Liver (tissue), 9 donors: ENCODE results near the gene DMRT1. TPM values are rescaled to one million over a fixed set of nuclear protein-coding genes. Genes with fewer than 3 reads are reported as not detected.

Experiments
- DNase-seq: peaks from one replicate; pipeline ENCODE4 v3.0.0-alpha.2; 2017; ENCODE audit warnings: low spot score
- H3K27ac ChIP-seq, 2 donors: one replicate each; pipeline ENCODE4 v1.7.0; 2013; ENCODE audit warnings: inconsistent platforms in 2 of 2, low read length in 2 of 2, control low read depth in 1 of 2, low read depth in 1 of 2, mild to moderate bottlenecking in 1 of 2
- H3K27me3 ChIP-seq, 4 donors: one replicate each; pipeline versions ENCODE4 v1.6.1 to v1.7.0; 2013; ENCODE audit warnings: low read length in 3 of 4, inconsistent platforms in 1 of 4, mild to moderate bottlenecking in 1 of 4, moderate library complexity in 1 of 4; ENCODE audit not compliant: control insufficient read depth in 4 of 4, insufficient read depth in 4 of 4
- H3K36me3 ChIP-seq, 4 donors: one replicate each; pipeline versions ENCODE4 v1.6.1 to v1.7.0; 2013; ENCODE audit warnings: low read length in 3 of 4, mild to moderate bottlenecking in 3 of 4, low read depth in 1 of 4, moderate library complexity in 1 of 4; ENCODE audit not compliant: control insufficient read depth in 4 of 4, insufficient read depth in 3 of 4
- H3K4me1 ChIP-seq, 4 donors: one replicate each; pipeline versions ENCODE4 v1.6.1 to v1.7.0; 2013; ENCODE audit warnings: low read length in 3 of 4, mild to moderate bottlenecking in 3 of 4, moderate library complexity in 1 of 4; ENCODE audit not compliant: control insufficient read depth in 4 of 4, insufficient read depth in 4 of 4
- H3K4me3 ChIP-seq, 3 donors: one replicate each; pipeline versions ENCODE4 v1.6.1 to v1.7.0; 2013; ENCODE audit warnings: low read length in 3 of 3, control low read depth in 1 of 3, low read depth in 1 of 3, mild to moderate bottlenecking in 1 of 3
- H3K9ac ChIP-seq, 2 donors: one replicate each; pipeline ENCODE4 v1.7.0; 2013; ENCODE audit warnings: low read length in 2 of 2, mild to moderate bottlenecking in 2 of 2, moderate library complexity in 2 of 2, control low read depth in 1 of 2, low read depth in 1 of 2
- H3K9me3 ChIP-seq, 4 donors: one replicate each; pipeline versions ENCODE4 v1.6.1 to v1.7.0; 2013; ENCODE audit warnings: low read length in 3 of 4; ENCODE audit not compliant: control insufficient read depth in 4 of 4
- EGR1 ChIP-seq, 2 donors: IDR thresholded peaks; 2 replicates each; pipeline ENCODE4 v1.6.1; 2016 to 2018; ENCODE audit warnings: antibody characterized with exemption in 2 of 2, low read depth in 2 of 2
- FOXA1 ChIP-seq: IDR thresholded peaks from 2 replicates; pipeline ENCODE4 v1.6.1; 2016; ENCODE audit warnings: antibody characterized with exemption
- FOXA2 ChIP-seq: IDR thresholded peaks from 2 replicates; pipeline ENCODE4 v1.6.1; 2016; ENCODE audit warnings: antibody characterized with exemption
- GABPA ChIP-seq, 2 donors: IDR thresholded peaks in 1 of 2; conservative IDR thresholded peaks in 1 of 2; 2 replicates each; pipeline ENCODE4 v1.6.1; 2016; ENCODE audit warnings: antibody characterized with exemption in 2 of 2, mild to moderate bottlenecking in 1 of 2, moderate library complexity in 1 of 2
- HNF4A ChIP-seq, 2 donors: conservative IDR thresholded peaks; 2 replicates each; pipeline ENCODE4 v1.6.1; 2016; ENCODE audit warnings: antibody characterized with exemption in 2 of 2, mild to moderate bottlenecking in 2 of 2
- HNF4G ChIP-seq: IDR thresholded peaks from 2 replicates; pipeline ENCODE4 v1.6.1; 2016; ENCODE audit warnings: antibody characterized with exemption
- JUND ChIP-seq, 2 donors: IDR thresholded peaks; 2 replicates each; pipeline ENCODE4 v1.6.1; 2016; ENCODE audit warnings: antibody characterized with exemption in 2 of 2
- NR2F2 ChIP-seq: IDR thresholded peaks from 2 replicates; pipeline ENCODE4 v1.6.1; 2016; ENCODE audit warnings: antibody characterized with exemption
- RAD21 ChIP-seq, 2 donors: IDR thresholded peaks; 2 replicates each; pipeline ENCODE4 v1.6.1; 2016; ENCODE audit warnings: antibody characterized with exemption in 2 of 2, mild to moderate bottlenecking in 2 of 2
- REST ChIP-seq: IDR thresholded peaks from 2 replicates; pipeline ENCODE4 v1.6.1; 2016; ENCODE audit warnings: antibody characterized with exemption, mild to moderate bottlenecking
- RXRA ChIP-seq, 2 donors: IDR thresholded peaks; 2 replicates each; pipeline ENCODE4 v1.6.1; 2017 to 2018; ENCODE audit warnings: antibody characterized with exemption in 2 of 2, mild to moderate bottlenecking in 1 of 2
- SP1 ChIP-seq: IDR thresholded peaks from 2 replicates; pipeline ENCODE4 v1.6.1; 2018; ENCODE audit warnings: antibody characterized with exemption, mild to moderate bottlenecking
- TAF1 ChIP-seq: conservative IDR thresholded peaks from 2 replicates; pipeline ENCODE4 v1.6.1; 2016; ENCODE audit warnings: antibody characterized with exemption, mild to moderate bottlenecking
- YY1 ChIP-seq: IDR thresholded peaks from 2 replicates; pipeline ENCODE4 v1.6.1; 2016; ENCODE audit warnings: antibody characterized with exemption, mild to moderate bottlenecking
- WGBS: extraction: QIAGEN DNeasy Blood & Tissue Kit; methylation state at CpG from one replicate; pipeline ENCODE4 v1.1.7; 2013; 5-methylcytosine and 5-hydroxymethylcytosine counted together
- polyA plus RNA-seq, 2 donors: library from polyadenylated mRNA; stranded (reverse) in 1 of 2; unstranded in 1 of 2; fragments of 200-250 nt in 1 of 2; fragments of >200 nt in 1 of 2; fragmentation: Nextera tagmentation in 1 of 2; extraction: Ambion mirVana in 1 of 2; gene quantifications; one replicate each; pipeline versions ENCODE4 v1.2.1 to v1.2.3, GENCODE V29; 2013 to 2015
- total RNA-seq, 2 donors: library from RNA; depleted of rRNA; stranded (reverse); fragments of >200 nt; gene quantifications; one replicate each; pipeline ENCODE4 v1.2.3, GENCODE V29; 2014
- TF ChIP-seq, protein P1 (sequence below): IDR thresholded peaks from 2 replicates; pipeline ENCODE4 v1.6.1; 2016; ENCODE audit warnings: antibody characterized with exemption
- TF ChIP-seq, protein P2 (sequence below): fragments of 150-350 bp; IDR thresholded peaks from 2 replicates; pipeline ENCODE4 v1.5.1; 2017; ENCODE audit warnings: improper control_type of control experiment, low read depth, low read length; ENCODE audit not compliant: missing input control
- TF ChIP-seq, protein P3 (sequence below): IDR thresholded peaks from 2 replicates; pipeline ENCODE4 v1.6.1; 2016; ENCODE audit warnings: antibody characterized with exemption
- TF ChIP-seq, protein P4 (sequence below): IDR thresholded peaks from 2 replicates; pipeline ENCODE4 v1.6.1; 2016; ENCODE audit warnings: antibody characterized with exemption
- donor health status: healthy.
- donor health status: healthy.
- donor health status: healthy.
- donor health status: healthy.
- donor health status: healthy.

The DMRT1 gene
- total and polyA plus RNA-seq, 4 donors = not detected

- Histone ChIP-seq H3K27ac (no peak overlapping the region), H3K36me3 (no peaks in the 10 kb centered on the region), H3K4me1 (no peaks in the 10 kb centered on the region), H3K27me3 (no peaks in the 10 kb centered on the region), H3K9me3 (no peaks in the 10 kb centered on the region), H3K9ac (no peak overlapping the region), H3K4me3 (no peak overlapping the region)
- DNase-seq = no peak
- TF ChIP-seq EGR1 (IDR thresholded peaks at IDR 0.05; ENCODE audit: low read depth in 2 of 2) (no peak), NR2F2 (no peak), GABPA (IDR thresholded peaks at IDR 0.05 in 1 of 2, conservative IDR thresholded peaks at IDR 0.05 in 1 of 2) (no peak), FOXA2 (no peak), JUND (IDR thresholded peaks at IDR 0.05) (no peak), HNF4A (conservative IDR thresholded peaks at IDR 0.05) (no peak), FOXA1 (no peak), SP1 (no peak), YY1 (no peak), RAD21 (IDR thresholded peaks at IDR 0.05) (no peak)
- TF ChIP-seq, protein P1, sequence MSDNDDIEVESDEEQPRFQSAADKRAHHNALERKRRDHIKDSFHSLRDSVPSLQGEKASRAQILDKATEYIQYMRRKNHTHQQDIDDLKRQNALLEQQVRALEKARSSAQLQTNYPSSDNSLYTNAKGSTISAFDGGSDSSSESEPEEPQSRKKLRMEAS = no peak
- TF ChIP-seq, protein P2, sequence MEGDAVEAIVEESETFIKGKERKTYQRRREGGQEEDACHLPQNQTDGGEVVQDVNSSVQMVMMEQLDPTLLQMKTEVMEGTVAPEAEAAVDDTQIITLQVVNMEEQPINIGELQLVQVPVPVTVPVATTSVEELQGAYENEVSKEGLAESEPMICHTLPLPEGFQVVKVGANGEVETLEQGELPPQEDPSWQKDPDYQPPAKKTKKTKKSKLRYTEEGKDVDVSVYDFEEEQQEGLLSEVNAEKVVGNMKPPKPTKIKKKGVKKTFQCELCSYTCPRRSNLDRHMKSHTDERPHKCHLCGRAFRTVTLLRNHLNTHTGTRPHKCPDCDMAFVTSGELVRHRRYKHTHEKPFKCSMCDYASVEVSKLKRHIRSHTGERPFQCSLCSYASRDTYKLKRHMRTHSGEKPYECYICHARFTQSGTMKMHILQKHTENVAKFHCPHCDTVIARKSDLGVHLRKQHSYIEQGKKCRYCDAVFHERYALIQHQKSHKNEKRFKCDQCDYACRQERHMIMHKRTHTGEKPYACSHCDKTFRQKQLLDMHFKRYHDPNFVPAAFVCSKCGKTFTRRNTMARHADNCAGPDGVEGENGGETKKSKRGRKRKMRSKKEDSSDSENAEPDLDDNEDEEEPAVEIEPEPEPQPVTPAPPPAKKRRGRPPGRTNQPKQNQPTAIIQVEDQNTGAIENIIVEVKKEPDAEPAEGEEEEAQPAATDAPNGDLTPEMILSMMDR = no peak
- TF ChIP-seq, protein P3, sequence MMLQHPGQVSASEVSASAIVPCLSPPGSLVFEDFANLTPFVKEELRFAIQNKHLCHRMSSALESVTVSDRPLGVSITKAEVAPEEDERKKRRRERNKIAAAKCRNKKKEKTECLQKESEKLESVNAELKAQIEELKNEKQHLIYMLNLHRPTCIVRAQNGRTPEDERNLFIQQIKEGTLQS = no peak
- TF ChIP-seq, protein P4, sequence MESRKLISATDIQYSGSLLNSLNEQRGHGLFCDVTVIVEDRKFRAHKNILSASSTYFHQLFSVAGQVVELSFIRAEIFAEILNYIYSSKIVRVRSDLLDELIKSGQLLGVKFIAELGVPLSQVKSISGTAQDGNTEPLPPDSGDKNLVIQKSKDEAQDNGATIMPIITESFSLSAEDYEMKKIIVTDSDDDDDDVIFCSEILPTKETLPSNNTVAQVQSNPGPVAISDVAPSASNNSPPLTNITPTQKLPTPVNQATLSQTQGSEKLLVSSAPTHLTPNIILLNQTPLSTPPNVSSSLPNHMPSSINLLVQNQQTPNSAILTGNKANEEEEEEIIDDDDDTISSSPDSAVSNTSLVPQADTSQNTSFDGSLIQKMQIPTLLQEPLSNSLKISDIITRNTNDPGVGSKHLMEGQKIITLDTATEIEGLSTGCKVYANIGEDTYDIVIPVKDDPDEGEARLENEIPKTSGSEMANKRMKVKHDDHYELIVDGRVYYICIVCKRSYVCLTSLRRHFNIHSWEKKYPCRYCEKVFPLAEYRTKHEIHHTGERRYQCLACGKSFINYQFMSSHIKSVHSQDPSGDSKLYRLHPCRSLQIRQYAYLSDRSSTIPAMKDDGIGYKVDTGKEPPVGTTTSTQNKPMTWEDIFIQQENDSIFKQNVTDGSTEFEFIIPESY = no peak
- 75% methylated on average over 3 of the region's 3 CpGs for WGBS
Measured at GRCh38 chr9:1007312-1007711, 165.8 kb downstream of the DMRT1 start.

- no peak overlapping the region for H3K27ac ChIP-seq
- H3K9ac ChIP-seq = no peak overlapping the region
- no peaks in the 10 kb centered on the region for H3K9me3 ChIP-seq
- TF ChIP-seq FOXA2 (no peak), TAF1 (no peak), NR2F2 (no peak), JUND (IDR thresholded peaks at IDR 0.05) (no peak), RAD21 (IDR thresholded peaks at IDR 0.05) (no peak), RXRA (IDR thresholded peaks at IDR 0.05) (no peak), HNF4G (no peak), SP1 (no peak), EGR1 (IDR thresholded peaks at IDR 0.05; ENCODE audit: low read depth in 2 of 2) (no peak), FOXA1 (no peak), GABPA (IDR thresholded peaks at IDR 0.05 in 1 of 2, conservative IDR thresholded peaks at IDR 0.05 in 1 of 2) (no peak), REST (no peak), HNF4A (conservative IDR thresholded peaks at IDR 0.05) (no peak)
- TF ChIP-seq, protein P1 = no peak
- TF ChIP-seq, protein P2 = no peak
- TF ChIP-seq, protein P4 = no peak
- TF ChIP-seq, protein P3 = no peak
- H3K36me3 ChIP-seq = no peaks in the 10 kb centered on the region
- no peak overlapping the region for H3K4me3 ChIP-seq
- no peak for DNase-seq
- no peaks in the 10 kb centered on the region for H3K4me1 ChIP-seq
- H3K27me3 ChIP-seq = no peaks in the 10 kb centered on the region
- 90% methylated on average over 3 of the region's 3 CpGs for WGBS
Measured at GRCh38 chr9:1008216-1008615, 166.7 kb downstream of the DMRT1 start.
